ENCODE measurements around the gene SLC25A27.
"Not testable (repeated sequence)": the region's sequence is repeated elsewhere in the genome, so short reads cannot be mapped to it uniquely, and the experiment has no call there.

Gene SLC25A27

GRCh38 chr6:46642928-46643751 lies 9.6 kb upstream of the SLC25A27 start:
- Histone ChIP-seq H3K27me3 (ENCODE audit: insufficient read depth, low read depth, severe bottlenecking) (no peaks in the 10 kb centered on the region), H3K36me3 (no peaks in the 10 kb centered on the region), H3K27ac (no peak overlapping the region), H3K9me3 (ENCODE audit: severe bottlenecking) (no peaks in the 10 kb centered on the region), H3K4me3 (ENCODE audit: low read depth, low read length) (no peak overlapping the region)
- TF ChIP-seq CTCF (IDR thresholded peaks at IDR 0.05; ENCODE audit: low read depth, low read length), result no peak
- DNase-seq, result no peak

- DNase-seq, result no peak
- no peak overlapping the region for H3K27ac ChIP-seq
- no peak for TF ChIP-seq CTCF (IDR thresholded peaks at IDR 0.05; ENCODE audit: low read depth, low read length)
These were observed 7.5 kb upstream of the SLC25A27 start for GRCh38 chr6:46645265-46645664.

DNA sequence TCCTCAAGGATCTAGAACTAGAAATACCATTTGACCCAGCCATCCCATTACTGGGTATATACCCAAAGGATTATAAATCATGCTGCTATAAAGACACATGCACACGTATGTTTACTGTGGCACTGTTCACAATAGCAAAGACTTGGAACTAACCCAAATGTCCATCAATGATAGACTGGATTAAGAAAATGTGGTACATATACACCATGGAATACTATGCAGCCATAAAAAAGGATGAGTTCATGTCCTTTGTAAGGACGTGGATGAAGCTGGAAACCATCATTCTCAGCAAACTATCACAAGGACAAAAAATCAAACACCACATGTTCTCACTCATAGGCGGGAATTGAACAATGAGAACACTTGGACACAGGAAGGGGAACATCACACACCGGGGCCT lies 4.7 kb upstream of the SLC25A27 start:
- not testable (repeated sequence) for H3K4me3 ChIP-seq (ENCODE audit: low read depth, low read length); H3K36me3 ChIP-seq; H3K27ac ChIP-seq; H3K27me3 ChIP-seq (ENCODE audit: insufficient read depth, low read depth, severe bottlenecking); H3K9me3 ChIP-seq (ENCODE audit: severe bottlenecking); DNase-seq

More at GRCh38 chr6:46645265-46645664, 7.5 kb upstream of the SLC25A27 start:
- no peaks in the 10 kb centered on the region for H3K27me3 ChIP-seq (ENCODE audit: insufficient read depth, low read depth, severe bottlenecking)
- no peaks in the 10 kb centered on the region for H3K36me3 ChIP-seq
- H3K4me3 ChIP-seq (ENCODE audit: low read depth, low read length), result no peak overlapping the region
- H3K9me3 ChIP-seq (ENCODE audit: severe bottlenecking), result no peaks in the 10 kb centered on the region

DNA sequence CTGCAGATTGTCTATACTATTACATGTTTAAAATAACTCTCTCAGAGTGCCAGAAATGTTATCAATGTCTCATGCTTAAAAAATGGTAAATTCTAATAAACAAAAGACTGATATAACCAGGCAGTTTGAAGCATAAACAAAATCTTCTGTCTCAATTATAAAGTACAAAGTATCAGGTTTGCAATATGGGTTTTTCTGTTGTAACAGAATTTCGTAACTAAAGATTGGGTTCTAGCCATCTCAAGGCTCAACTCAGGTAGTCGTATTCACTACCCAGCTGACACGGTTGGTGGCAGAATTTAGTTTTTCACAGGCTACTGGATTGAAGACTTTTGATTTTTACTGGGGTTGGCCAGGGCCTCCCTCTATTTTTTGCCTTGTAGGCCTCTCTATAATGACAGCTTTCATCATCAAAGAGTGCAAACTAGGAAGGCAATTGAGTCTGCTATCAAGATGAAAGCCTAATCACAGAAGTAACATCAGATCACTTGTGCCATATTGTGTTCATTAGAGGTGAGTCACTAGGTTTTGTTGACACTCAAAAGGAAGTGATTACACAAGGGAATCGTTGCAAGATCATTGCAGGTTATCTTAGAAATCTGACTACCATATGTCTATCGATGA lies 3.8 kb upstream of the SLC25A27 start:
- Histone ChIP-seq H3K36me3 (peaks cover 3% of the 10 kb centered on the region; the same call in 1 of the 2 replicates), H3K27ac (no peak overlapping the region), H3K4me3 (ENCODE audit: low read depth, low read length) (no peak overlapping the region), H3K27me3 (ENCODE audit: insufficient read depth, low read depth, severe bottlenecking) (no peaks in the 10 kb centered on the region), H3K9me3 (ENCODE audit: severe bottlenecking) (no peaks in the 10 kb centered on the region)
- no peak for DNase-seq
- TF ChIP-seq CTCF (IDR thresholded peaks at IDR 0.05; ENCODE audit: low read depth, low read length), result no peak

GRCh38 chr6:46651006-46651405 lies 1.8 kb upstream of the SLC25A27 start:
- TF ChIP-seq CTCF (IDR thresholded peaks at IDR 0.05; ENCODE audit: low read depth, low read length), result no peak
- Histone ChIP-seq H3K36me3 (peaks cover 3% of the 10 kb centered on the region; the same call in 1 of the 2 replicates), H3K27ac (no peak overlapping the region), H3K27me3 (ENCODE audit: insufficient read depth, low read depth, severe bottlenecking) (no peaks in the 10 kb centered on the region), H3K4me3 (ENCODE audit: low read depth, low read length) (no peak overlapping the region), H3K9me3 (ENCODE audit: severe bottlenecking) (no peaks in the 10 kb centered on the region)
- DNase-seq, result no peak

DNA sequence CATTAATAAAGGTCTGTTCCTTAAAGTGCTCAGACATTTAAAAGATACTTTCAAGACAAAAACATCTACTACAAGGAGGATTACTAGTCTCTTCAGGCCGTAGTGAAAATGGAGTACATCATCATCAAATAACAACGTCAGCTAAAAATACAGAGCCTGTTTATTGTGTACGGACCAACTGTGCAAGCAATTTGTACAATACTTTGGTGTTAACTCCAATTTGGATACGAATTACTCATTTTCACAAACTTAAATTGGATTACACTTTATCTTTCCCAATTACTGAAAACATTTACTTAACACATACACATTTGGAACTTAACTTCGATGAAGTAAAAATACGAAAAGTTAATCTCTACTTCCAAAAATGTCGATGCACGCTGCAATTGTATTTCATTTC lies 959 bp upstream of the SLC25A27 start:
- Histone ChIP-seq H3K27me3 (ENCODE audit: insufficient read depth, low read depth, severe bottlenecking) (no peaks in the 10 kb centered on the region), H3K4me3 (ENCODE audit: low read depth, low read length) (peak overlapping the region; percentile 70), H3K36me3 (peaks cover 3% of the 10 kb centered on the region; the same call in 1 of the 2 replicates), H3K27ac (no peak overlapping the region), H3K9me3 (ENCODE audit: severe bottlenecking) (no peaks in the 10 kb centered on the region)
- no peak for DNase-seq
- no peak for TF ChIP-seq CTCF (IDR thresholded peaks at IDR 0.05; ENCODE audit: low read depth, low read length)

All from WERI-Rb-1 (cell line).